Activated effector memory CD4-positive, alpha-beta T cell treated with Interleukin-2 at 50 U/mL for 16 hours (primary cell): Measurements from ENCODE around the gene EAF1.
"Not testable (repeated sequence)": the region's sequence is repeated elsewhere in the genome, so short reads cannot be mapped to it uniquely, and the experiment has no call there.

Experiments
- DNase-seq: peaks from one replicate; pipeline ENCODE4 v3.0.0-alpha.2; 2020

EAF1 gene

DNA sequence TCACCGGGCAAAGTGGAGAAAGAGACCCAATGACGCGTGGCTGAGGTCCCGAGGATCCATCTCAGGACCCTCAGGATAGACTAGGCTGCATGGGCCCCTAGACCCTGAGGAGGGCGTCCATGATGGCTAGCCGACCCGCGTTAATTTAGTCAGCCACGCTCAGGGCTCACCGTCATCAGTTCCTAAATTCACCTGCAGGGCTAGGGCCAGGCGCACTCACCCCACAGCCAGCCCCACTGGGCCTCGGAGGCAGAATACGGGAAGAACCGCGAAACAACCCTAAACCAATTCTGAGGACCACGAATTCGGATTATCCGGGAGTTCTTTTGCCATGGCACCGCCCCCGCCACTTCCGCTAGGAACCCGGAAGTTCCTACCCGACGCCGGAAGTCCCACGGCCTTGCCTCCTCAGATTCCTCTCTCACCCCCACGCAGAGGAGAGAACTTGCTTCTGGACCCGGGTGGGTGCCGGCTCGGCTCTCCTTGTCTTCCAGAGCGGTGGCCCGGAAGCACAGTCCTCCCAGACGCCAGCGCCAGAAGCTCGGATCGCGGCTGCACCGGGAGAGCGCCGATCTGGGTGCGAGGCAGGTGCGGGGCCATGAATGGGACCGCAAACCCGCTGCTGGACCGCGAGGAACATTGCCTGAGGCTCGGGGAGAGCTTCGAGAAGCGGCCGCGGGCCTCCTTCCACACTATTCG, at the start of gene EAF1, which contains the start of gene METTL6:
Gene EAF1, plus strand, starts transcription at position 417 of the 699 bp plus-strand sequence. Its CDS starts 182 bp downstream, at position 599.
Gene METTL6, minus strand, starts transcription at position 363 of the 699 bp plus-strand sequence. CDS start 1,033 bp downstream, outside the sequence.
- peak; percentile 83 for DNase-seq

DNA sequence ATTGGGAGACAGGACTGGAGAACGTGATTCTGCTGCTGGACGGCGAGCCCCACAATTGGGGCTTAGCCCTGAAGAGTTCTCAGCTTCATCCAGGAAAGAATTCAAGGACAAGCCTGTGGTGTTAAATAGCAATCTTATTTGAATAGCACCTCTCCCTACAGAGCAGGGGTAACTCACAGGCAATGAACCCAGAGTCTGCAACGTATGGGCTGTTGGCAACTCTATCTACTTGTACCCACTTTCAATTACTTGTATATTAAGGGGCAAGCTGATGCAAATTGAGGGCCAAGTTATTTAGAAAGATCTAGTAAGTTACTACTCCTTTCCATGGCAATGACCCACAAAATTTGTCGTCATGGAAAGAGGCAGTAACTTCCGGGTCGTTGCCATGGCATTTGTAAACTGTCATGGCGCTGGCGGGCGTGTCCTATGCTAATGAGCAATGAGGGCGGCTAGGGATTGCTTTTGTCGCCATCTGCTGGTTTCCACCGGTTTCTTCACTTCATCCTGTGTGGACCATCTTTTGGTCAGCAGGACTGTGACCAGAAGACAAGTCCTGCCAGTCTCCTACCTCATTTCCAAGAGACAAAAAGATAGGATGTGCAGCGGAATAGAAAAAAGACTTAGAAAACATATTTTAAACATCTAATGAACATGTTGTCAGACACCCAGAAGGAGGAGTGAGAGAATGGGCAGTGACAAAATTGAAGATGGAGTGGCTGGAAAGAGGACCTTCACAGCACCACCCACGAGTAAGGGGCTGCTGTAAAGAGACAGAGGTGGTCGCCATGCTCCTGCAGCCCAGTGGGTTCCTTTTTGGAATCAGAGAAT, 49.2 kb upstream of the EAF1 start:
- peak; percentile 88 for DNase-seq

DNA sequence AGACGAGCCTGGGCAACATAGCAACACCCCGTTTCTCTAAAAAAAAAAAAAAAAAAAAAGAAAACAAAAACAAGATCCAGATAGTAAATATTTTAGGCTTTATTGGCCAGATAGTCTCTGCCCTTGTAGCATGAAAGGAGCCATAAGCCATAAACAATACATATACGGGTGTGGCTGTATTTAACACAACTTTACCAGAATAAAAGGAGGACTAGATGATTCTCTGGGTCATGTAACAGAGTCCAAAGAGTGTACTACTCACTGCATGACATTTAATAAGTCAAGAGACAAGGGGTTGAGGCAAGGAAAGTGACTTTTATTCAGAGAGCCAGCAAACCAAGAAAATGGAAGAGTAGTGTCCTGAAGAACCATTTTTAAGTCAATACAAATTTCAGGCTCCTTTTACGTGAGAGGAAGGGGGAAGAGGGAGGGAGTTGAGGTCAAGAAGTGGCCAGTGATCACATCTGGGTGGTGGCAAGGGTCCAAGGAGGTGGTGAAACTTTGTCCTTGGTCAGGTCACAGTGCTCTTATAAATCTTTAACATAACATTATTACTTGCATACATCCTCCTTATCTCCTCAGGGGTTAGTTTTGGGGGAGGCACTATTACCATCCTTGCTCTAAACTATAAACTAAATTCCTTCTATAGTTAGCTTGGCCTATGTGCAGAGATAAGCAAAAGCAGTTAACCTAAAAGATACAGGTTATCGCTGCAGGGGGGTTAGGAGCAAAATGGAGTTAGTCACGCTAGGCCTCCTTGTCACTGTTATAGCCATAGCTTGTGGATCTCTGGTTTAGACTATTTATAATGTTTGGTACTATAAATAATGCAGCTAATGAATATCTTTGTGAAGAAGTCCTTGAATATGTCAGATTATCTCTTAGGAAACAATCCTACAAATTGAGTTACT, 46.2 kb upstream of the EAF1 start:
- no peak for DNase-seq

DNA sequence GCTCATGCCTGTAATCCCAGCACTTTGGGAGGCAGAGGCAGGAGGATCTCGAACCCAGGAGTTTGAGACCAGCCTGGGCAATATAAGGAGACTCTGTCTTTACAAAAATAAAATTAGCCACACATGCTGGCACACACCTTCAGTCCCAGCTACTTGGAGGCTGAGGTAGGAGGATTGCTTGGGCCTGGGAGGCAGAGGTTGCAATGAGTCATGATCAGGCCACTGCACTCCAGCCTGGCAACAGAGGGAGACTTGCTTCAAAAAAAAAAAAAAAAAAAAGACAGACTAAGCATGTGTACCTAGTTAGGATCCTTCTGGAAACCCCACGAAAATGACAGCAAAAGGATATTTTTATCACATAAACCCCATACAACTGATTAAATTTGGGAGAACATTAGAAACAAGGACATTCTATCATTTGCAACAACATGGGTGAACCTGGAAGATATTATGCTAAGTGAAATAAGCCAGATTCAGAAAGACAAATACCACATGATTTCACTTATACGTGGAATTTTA, 44.9 kb upstream of the EAF1 start:
- DNase-seq, result no peak

DNA sequence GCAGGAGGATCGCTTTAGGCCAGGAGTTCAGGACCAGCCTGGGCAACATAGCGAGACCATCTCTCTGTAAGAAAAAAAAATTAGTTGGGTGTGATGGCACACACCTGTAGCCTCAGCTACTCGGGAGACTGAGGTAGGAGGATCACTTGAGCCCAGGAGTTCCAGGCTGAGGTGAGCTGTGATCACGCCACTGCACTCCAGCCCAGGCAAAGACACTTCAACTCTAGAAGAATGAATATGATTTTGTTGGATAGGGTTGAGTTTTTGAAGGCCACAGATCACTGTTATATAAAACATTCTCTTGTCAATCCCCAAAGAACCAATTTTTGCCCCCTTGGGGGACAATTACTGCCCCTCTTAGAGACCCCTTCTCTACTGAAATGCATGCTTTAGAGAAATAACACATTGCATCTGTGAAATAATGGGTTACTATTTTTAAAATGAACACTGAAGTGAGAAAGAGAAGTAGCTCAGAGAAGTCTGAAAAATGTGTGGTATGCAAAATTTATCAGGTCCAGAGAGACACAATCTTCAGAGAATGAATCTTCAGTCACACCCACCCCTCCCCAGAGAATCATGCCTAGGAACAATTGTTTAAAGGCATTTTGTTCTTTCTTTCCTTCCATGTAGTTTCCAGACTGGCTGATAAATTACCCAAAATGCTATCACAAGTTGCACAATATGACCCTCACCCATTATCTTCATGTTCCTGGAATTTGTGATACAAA, 42.7 kb upstream of the EAF1 start:
- DNase-seq, result no peak

DNA sequence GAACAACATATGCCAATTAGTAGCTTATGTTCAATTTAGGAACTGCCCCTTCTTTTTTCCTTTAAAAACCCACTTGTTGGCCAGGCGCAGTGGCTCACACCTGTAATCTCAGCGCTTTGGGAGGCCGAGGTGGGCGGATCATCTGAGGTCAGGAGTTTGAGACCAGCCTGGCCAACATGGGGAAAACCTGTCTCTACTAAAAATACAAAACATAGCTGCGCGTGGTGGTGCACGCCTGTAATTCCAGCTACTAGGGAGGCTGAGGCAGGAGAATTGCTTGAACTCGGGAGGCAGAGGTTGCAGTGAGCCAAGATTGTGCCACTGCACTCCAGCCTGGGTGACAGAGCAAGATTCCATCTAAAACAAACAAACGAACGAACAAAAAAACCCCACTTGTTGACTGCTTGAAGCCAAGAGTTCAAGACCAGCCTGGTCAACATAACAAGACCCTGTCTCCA, 42.1 kb upstream of the EAF1 start:
- DNase-seq, result not testable (repeated sequence)

DNA sequence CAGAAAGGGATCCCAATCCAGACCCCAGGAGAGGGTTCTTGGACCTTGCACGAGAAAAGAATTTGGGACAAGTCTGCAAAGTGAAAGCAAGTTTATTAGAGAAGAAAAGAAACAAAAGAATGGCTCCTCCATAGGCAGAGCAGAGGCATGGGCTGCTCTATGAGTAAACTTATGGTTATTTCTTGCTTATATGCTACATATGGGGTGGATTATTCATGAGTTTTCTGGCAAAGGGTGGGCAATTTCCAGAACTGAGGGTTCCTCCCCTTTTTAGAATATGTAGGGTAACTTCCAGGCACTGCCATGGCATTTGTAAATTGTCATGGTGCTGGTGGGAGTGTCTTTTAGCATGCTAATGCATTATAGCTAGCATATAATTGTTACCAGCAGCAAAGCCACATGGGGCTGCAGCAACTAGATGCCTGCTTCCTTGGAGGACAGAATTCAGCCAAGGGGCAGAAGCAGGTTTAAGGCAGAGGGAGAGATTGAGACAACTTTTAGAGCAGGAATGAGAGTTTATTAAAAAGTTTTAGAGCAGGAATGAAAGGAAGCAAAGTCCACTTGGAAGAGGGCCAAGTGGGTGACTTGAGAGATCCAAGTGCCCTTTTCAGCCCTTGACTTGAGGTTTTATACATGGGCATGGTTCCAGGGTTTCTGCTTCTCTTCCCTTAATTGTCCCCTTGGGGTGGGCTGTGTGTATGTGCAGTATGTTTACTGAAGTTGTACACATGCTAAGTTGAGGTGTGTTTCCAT, 41.3 kb upstream of the EAF1 start:
- no peak for DNase-seq

DNA sequence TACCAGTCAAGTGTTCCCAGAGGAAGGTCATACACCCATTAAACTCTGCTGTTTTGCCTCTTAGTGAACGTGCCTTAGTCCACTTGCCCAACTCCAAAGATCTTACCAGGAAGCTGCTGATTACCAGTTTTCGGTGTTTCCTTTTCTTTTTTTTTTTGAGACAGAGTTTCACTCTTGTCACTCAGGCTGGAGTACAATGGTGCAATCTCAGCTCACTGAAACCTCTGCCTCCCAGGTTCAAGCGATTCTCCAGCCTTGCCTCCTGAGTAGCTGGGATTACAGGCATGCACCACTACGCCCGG, 40.8 kb upstream of the EAF1 start:
- not testable (repeated sequence) for DNase-seq

DNA sequence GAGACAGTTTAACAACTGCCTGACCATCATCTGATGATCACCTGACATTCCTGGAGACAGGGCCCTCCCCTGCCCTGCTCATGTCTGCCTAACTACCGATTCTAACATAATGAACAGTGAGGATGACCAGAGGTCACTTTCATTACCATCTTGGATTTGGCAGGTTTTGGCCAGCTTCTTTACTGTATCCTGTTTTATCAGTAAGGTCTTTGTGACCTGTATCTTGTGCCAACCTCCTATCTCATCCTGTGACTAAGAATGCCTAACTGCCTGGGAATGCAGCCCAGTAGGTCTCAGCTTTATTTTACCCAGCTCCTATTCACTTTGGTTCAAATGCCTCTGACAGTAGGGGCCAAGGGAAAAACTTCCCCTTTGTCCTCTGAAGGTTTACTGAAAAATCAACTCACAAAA, 40.2 kb upstream of the EAF1 start:
- no peak for DNase-seq

DNA sequence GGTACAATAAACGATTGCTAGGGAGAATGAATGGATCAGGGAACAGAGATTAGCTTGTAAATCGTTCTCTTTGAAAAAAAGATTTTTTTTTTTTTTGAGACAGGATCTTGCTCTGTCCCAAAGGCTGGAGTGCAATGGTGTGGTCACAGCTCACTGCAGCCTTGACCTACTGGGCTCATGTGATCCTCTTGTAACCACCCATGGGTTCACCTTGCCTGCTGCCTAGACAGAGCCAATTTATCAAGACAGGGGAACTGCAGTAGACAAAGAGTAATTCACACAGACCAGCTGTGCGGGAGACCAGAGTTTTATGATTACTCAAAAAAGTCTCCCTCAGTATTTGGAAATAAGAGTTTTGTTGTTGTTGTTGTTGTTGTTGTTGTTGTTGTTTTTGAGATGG, 39.7 kb upstream of the EAF1 start:
- no peak for DNase-seq

DNA sequence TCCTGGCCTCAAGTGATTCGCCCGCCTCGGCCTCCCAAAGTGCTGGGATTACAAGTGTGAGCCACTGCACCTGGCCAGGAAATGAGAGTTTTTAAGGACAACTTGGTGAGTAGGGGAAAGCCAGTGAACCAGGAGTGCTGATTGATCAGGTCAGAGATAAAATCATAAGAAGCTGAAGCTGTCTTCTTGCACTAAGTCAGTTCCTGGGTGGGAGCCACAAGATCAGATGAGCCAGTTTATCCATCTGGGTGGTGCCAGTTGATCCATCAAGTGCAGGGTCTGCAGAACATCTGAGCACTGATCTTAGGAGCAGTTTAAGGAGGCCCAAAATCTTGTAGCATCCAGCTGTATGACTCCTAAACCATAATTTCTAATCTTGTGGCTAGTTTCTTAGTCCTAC, 39.1 kb upstream of the EAF1 start:
- DNase-seq, result not testable (repeated sequence)

DNA sequence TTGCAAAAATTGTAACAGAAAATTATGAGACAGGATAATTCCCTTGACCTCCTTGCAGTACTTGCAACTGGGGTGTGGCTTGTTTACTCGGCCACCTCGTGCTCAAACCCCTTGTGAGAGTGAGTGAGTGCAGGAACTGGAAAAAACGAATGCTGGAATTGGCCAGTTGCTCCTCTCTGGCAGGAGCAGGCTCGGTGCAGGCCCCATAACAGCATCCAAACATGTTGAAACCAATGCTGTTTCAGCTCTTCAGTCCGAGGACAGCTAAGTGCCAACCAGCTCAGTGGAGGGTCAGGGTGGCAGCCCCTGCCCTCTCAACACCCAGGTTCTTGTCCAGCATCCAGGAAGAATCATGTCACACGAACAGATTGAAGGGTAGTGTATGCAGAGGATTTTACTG, 36.9 kb upstream of the EAF1 start:
- no peak for DNase-seq

DNA sequence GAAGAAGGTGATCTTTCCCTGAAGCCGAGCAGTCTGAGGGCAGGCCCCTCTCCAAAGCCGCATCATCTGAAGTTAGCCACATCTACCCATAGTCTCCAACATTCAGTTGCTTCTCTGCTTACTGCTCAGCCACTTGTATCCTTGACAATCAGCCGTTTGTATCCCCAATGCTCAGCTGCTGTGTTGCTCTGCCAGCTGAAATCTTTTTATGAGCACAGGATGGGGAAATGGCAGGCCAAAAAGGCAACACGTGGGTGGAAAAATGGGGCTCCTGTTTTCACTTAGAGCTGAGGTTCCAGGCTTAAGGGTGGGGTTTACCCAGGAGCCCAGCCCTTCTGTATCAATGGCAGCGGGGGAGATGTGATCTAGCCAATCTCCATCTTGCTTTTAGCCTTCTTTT, 36.4 kb upstream of the EAF1 start:
- DNase-seq, result no peak

DNA sequence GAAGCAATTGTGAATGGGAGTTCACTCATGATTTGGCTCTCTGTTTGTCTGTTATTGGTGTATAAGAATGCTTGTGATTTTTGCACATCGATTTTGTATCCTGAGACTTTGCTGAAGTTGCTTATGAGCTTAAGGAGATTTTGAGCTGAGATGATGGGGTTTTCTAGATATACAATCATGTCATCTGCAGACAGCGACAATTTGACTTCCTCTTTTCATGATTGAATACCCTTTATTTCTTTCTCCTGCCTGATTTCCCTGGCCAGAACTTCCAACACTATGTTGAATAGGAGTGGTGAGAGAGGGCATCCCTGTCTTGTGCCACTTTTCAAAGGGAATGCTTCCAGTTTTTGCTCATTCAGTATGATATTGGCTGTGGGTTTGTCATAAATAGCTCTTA, 34.1 kb upstream of the EAF1 start:
- DNase-seq, result not testable (repeated sequence)

DNA sequence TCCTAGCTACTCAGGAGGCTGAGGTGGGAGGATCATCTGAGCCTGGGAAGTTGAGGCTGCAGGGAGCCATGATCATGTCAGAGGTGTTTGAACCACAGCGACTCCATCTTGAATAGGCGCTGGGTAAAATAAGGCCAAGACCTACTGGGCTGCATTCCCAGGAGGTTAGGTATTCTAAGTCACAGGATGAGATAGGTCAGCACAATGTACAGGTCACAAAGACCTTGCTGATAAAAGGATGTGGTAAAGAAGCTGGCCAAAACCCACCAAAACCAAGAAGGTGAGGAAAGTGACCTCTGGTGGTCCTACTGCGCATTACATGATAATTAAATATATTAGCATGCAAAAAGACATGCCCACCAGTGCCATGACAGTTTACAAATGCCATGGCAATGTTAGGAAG, 28.7 kb upstream of the EAF1 start:
- DNase-seq, result not testable (repeated sequence)

DNA sequence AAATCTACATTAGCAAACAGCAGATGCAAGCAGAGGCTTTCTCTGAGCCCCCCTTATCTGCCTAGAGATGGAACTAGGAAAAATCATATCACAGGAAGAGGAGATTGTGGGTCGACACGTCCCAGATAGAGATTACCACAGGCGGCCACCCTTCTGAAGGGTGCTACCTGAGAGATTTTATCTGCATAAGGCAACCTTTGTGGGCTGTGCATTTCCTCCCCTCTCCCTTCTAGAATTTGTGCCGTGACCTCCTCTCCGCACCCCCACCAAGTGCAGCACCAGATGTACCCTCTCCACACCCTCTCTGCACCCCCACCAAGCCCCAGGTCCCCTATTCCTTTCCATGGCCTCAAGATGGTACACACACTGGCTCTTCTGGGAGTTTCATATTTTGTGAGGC, 27.4 kb upstream of the EAF1 start:
- DNase-seq, result peak; percentile 7

DNA sequence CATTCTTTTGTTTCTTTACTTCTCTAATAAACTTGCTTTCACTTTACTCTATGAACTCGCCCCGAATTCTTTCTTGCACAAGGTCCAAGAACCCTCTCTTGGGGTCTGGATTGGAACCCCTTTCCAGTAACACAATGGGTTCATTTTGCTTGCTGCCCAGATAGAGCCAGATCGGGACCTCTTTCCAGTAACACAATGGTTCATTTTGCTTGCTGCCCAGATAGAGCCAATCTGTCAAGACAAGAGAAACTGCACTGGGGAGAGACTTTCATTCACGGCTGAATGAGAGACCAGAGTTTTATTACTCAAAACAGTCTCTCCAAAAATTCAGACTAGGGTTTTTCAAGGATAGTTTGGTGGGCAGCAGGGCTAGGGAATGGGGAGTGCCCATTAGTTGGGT, 25.5 kb upstream of the EAF1 start:
- DNase-seq, result no peak

DNA sequence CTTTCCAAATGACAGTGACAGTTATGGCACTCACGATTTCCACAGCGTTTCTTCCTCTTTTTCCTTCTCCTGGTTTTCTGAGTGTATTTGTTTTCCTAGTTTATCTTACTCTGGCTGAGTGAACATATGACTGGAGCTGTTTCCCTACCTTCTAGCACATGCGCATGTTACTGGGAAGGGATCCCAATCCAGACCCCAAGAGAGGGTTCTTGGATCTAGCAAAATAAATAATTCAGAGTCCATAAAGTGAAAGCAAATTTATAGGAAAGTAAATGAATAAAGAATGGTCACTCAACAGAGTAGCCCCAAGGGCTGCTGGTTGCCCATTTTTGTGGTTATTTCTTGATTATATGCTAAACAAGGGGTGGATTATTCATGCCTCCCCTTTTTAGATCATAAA, 23.9 kb upstream of the EAF1 start:
- no peak for DNase-seq

DNA sequence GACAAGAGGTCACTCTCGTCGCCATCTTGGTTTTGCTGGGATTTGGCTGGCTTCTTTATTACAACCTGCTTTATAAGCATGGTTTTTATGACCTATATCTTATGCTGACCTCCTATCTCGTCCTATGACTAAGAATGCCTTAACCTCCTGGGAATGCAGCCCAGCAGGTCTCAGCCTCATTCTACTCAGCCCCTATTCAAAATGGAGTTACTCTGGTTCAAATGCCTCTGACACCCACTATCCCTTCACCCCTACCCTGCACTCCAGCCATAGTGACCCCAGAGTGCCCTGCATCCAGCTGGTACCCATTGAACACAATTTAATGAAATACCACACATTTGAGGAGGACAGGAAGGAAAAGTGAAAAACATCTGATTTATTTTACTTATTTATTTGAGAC, 23.4 kb upstream of the EAF1 start:
- DNase-seq, result no peak

DNA sequence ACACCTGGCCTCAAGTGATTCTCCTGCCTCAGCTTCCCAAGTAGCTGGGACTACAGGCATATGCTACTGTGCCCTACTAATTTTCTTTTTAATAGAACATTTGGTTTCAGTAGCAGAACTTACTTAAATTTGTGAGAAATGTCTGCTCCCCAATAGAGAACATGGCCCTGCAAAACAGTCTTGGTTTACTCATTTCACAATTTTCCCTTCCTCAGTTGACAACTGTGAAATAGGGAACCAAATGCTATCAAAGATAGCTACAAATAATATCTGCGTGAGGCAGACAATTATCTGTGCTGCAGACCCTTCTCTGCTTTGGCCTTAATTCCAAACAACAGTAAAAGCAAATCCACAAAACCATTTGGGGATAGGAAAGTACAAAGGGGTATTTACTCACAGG, 22.6 kb upstream of the EAF1 start:
- no peak for DNase-seq

DNA sequence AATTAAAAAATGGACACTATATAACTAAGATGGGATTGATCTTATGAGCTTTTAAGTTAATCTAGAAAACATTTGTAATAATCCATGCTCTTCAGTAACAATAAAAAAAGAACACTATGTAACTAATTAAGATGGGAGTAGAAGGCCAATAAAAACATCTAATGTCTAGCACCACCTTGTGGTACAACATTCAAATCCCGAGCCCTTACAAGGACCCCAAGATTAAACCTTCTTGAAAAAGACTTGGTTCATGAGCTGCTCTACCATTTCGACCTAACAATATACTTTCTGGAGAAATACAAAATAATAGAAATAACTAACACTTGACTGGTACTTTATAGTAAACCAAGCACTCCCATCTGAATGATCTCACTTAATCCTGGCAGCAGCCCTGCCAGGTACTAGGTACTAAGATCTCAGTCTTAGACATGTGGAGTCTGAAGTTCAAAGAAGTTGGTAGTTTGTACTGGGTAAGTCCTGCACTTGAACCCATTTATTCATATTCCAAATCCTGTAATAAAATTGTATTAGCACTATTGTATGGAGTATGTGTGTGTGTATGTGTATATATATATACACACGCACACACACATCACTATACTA, 21.8 kb upstream of the EAF1 start:
- no peak for DNase-seq
